HepG2 (cell line): ENCODE results near the gene CPLX3.

Experiments used
- CHD4 ChIP-seq: fragments of 200-600 bp; sonication (generic); IDR thresholded peaks from 2 replicates; pipeline ENCODE4 v1.7.0; 2017; ENCODE audit warnings: mild to moderate bottlenecking, low read length, borderline replicate concordance
- CTCF ChIP-seq: sonication (generic); formaldehyde crosslinking; IDR thresholded peaks from 2 replicates; pipeline ENCODE4 v1.5.0; 2020; ENCODE audit warnings: mild to moderate bottlenecking, missing genetic modification reagents, moderate library complexity
- EZH2 ChIP-seq: conservative IDR thresholded peaks from 2 replicates; pipeline ENCODE4 v1.6.1; 2012; ENCODE audit warnings: mild to moderate bottlenecking, low read depth, low read length, moderate library complexity
- IRX3 ChIP-seq: sonication (generic); formaldehyde crosslinking; IDR thresholded peaks from 2 replicates; pipeline ENCODE4 v1.8.1; 2023; ENCODE audit warnings: mild to moderate bottlenecking, low read depth, missing genetic modification reagents, borderline replicate concordance
- JDP2 ChIP-seq: sonication (generic); formaldehyde crosslinking; IDR thresholded peaks from 2 replicates; pipeline ENCODE4 v1.8.1; 2022; ENCODE audit warnings: missing genetic modification reagents, borderline replicate concordance
- TF ChIP-seq, protein P1 (sequence below): sonication (generic); formaldehyde crosslinking; IDR thresholded peaks from 2 replicates; pipeline ENCODE4 v1.8.1; 2023; ENCODE audit warnings: mild to moderate bottlenecking, missing genetic modification reagents, borderline replicate concordance

GRCh38 chr15:74793135-74794028 is 33.0 kb upstream of the CPLX3 start:
- TF ChIP-seq JDP2 (no peak), CTCF (CRISPR knock-in tag) (no peak), IRX3 (CRISPR knock-in tag) (no peak), EZH2 (no peak), CHD4 (no peak)
- TF ChIP-seq, protein P1, sequence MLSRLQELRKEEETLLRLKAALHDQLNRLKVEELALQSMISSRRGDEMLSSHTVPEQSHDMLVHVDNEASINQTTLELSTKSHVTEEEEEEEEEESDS (CRISPR knock-in tag) = no peak
